Kidney (tissue), 14 donors: ENCODE measurements around the gene ZNF730. TPM values are rescaled to one million over a fixed set of nuclear protein-coding genes. Genes with fewer than 3 reads are reported as not detected.
A peak's percentile ranks its signal among the peaks of the same experiment; 100 is the strongest.
"Not testable (repeated sequence)": the region's sequence is repeated elsewhere in the genome, so short reads cannot be mapped to it uniquely, and the experiment has no call there.

Experiments used
- DNase-seq, 5 donors: peaks; one replicate each; pipeline ENCODE4 v3.0.0-alpha.2; 2013 to 2020
- FAIRE-seq: peaks from 2 replicates; lab custom pipeline; 2012; peaks lifted over from hg19 to GRCh38; lab: Jason Lieb, UNC
- H3K27ac ChIP-seq, 2 donors: one replicate each; pipeline ENCODE4 v1.7.0; 2013; ENCODE audit warnings: low read depth in 2 of 2, low read length in 2 of 2, inconsistent platforms in 1 of 2
- H3K27me3 ChIP-seq: one replicate; pipeline ENCODE4 v1.7.1; 2013; ENCODE audit warnings: low read length, inconsistent platforms; ENCODE audit not compliant: control insufficient read depth, insufficient read depth
- H3K36me3 ChIP-seq, 3 donors: one replicate each; pipeline versions ENCODE4 v1.7.0 to v1.7.1; 2013; ENCODE audit warnings: low read length in 3 of 3, control low read depth in 1 of 3, inconsistent platforms in 1 of 3; ENCODE audit not compliant: insufficient read depth in 3 of 3, control insufficient read depth in 2 of 3
- H3K4me1 ChIP-seq, 3 donors: one replicate each; pipeline versions ENCODE4 v1.7.0 to v1.7.1; 2013; ENCODE audit warnings: low read length in 3 of 3, inconsistent platforms in 1 of 3, low read depth in 1 of 3; ENCODE audit not compliant: control insufficient read depth in 2 of 3, insufficient read depth in 2 of 3
- H3K4me3 ChIP-seq, 3 donors: one replicate each; pipeline versions ENCODE4 v1.7.0 to v1.8.1; 2013; ENCODE audit warnings: low read length in 3 of 3, control low read depth in 1 of 3, inconsistent platforms in 1 of 3
- H3K9ac ChIP-seq, 3 donors: one replicate each; pipeline versions ENCODE4 v1.7.0 to v1.7.1; 2013; ENCODE audit warnings: low read length in 3 of 3, control low read depth in 1 of 3, inconsistent platforms in 1 of 3
- H3K9me3 ChIP-seq, 3 donors: one replicate each; pipeline versions ENCODE4 v1.7.0 to v1.7.1; 2013; ENCODE audit warnings: low read length in 3 of 3, control low read depth in 1 of 3, inconsistent platforms in 1 of 3; ENCODE audit not compliant: control insufficient read depth in 2 of 3, insufficient read depth in 1 of 3
- CTCF ChIP-seq: IDR thresholded peaks from 3 replicates; pipeline ENCODE4 v1.5.1; 2012; ENCODE audit warnings: mild to moderate bottlenecking, moderate library complexity, borderline replicate concordance; ENCODE audit not compliant: insufficient read depth; ENCODE audit errors: extremely low read depth
- intact Hi-C: fragments of 100-400 bp; cut with DNase I; formaldehyde crosslinking; loops from one replicate; pipeline ENCODE4 v1.11.1; 2022
- polyA plus RNA-seq: library from polyadenylated mRNA; stranded (reverse); fragments of 350-450 nt; fragmentation: Illumina TruSeq; extraction: RNeasy Lipid Tissue Mini Kit (QIAGEN cat#74804); gene quantifications from one replicate; pipeline ENCODE4 v1.2.3, GENCODE V29; 2014; ENCODE audit warnings: low read depth, low replicate concordance; ENCODE audit not compliant: insufficient read depth
- total RNA-seq: library from RNA; stranded (reverse); fragmentation: NEBNext Ultra II Directional; extraction: Animal tissue kit (Norgen Biotek cat#: 25700); gene quantifications from one replicate; pipeline ENCODE4 v1.2.1, GENCODE V29; 2021
- donor health status: control.
- donor health status: control.
- donor health status: control.
- donor health status: control.
- donor health status: control.
- donor health status: DM: yes; HTN: yes; CAD: no.
- donor health status: Normal renal cell carcinoma (clear cell type).

The ZNF730 gene
- total and polyA plus RNA-seq, 2 donors from 2014 or later: 0.60 TPM; not detected in 1

- TF ChIP-seq CTCF: no peak
- H3K27me3 ChIP-seq: no peaks in the 10 kb centered on the region
- H3K4me3 ChIP-seq: no peak overlapping the region
- H3K9ac ChIP-seq: no peak overlapping the region
- H3K27ac ChIP-seq: no peak overlapping the region
- DNase-seq (peak in 1 of 5 donors; percentile 0), FAIRE-seq (no peak)
- H3K4me1 ChIP-seq: no peaks in the 10 kb centered on the region
- H3K9me3 ChIP-seq: no peaks in the 10 kb centered on the region
- intact Hi-C loops: no loop called here
- no peaks in the 10 kb centered on the region for H3K36me3 ChIP-seq
Observed at GRCh38 chr19:23118400-23118799, 1.6 kb downstream of the ZNF730 start.

GRCh38 chr19:23134211-23134610 lies 17.4 kb downstream of the ZNF730 start:
- H3K36me3 ChIP-seq, H3K4me3 ChIP-seq, H3K9ac ChIP-seq, H3K4me1 ChIP-seq, FAIRE-seq, DNase-seq, H3K27ac ChIP-seq, H3K9me3 ChIP-seq, H3K27me3 ChIP-seq, intact Hi-C loops: not testable (repeated sequence)

- Histone ChIP-seq H3K9ac (no peak overlapping the region), H3K27me3 (no peaks in the 10 kb centered on the region), H3K27ac (no peak overlapping the region), H3K4me1 (no peaks in the 10 kb centered on the region), H3K9me3 (peaks cover 0 to 9% (median 5%) of the 10 kb centered on the region in 3 donors), H3K4me3 (no peak overlapping the region), H3K36me3 (no peaks in the 10 kb centered on the region)
- FAIRE-seq (no peak), DNase-seq (no peak)
- intact Hi-C loops: no loop called here
- no peak for TF ChIP-seq CTCF
Observed at GRCh38 chr19:23145617-23146415, 29.0 kb downstream of the ZNF730 start.

- FAIRE-seq (no peak), DNase-seq (peak in 1 of 5 donors; percentile 65)
- Histone ChIP-seq H3K36me3 (no peaks in the 10 kb centered on the region), H3K9me3 (no peaks in the 10 kb centered on the region), H3K9ac (no peak overlapping the region), H3K4me1 (no peaks in the 10 kb centered on the region), H3K4me3 (no peak overlapping the region), H3K27me3 (no peaks in the 10 kb centered on the region), H3K27ac (no peak overlapping the region)
- no peak for TF ChIP-seq CTCF
- intact Hi-C loops: no loop called here
Observed at GRCh38 chr19:23160766-23161165, 43.9 kb downstream of the ZNF730 start.

- intact Hi-C loops, H3K27me3 ChIP-seq, H3K27ac ChIP-seq, H3K9ac ChIP-seq, H3K36me3 ChIP-seq, H3K4me3 ChIP-seq, DNase-seq, H3K9me3 ChIP-seq, FAIRE-seq, H3K4me1 ChIP-seq: not testable (repeated sequence)
Observed at GRCh38 chr19:23168286-23168685, 51.5 kb downstream of the ZNF730 start.
